HL-60 (cell line): ENCODE results near the gene CCDC134.

Experiments
- GABPA ChIP-seq: IDR thresholded peaks from 2 replicates; pipeline ENCODE4 v1.6.1; 2012; ENCODE audit warnings: low read depth
- POLR2AphosphoS5 ChIP-seq: IDR thresholded peaks from 2 replicates; pipeline ENCODE4 v1.6.1; 2012; ENCODE audit warnings: low read depth
- TF ChIP-seq, protein P1 (sequence below): IDR thresholded peaks from one replicate; pipeline ENCODE4 v1.5.1; 2011; ENCODE audit warnings: low read length, control low read depth, inconsistent platforms; ENCODE audit not compliant: insufficient read depth
- TF ChIP-seq, protein P2 (sequence below): IDR thresholded peaks from 2 replicates; pipeline ENCODE4 v1.6.1; 2012; ENCODE audit warnings: low read depth; ENCODE audit not compliant: insufficient replicate concordance

DNA sequence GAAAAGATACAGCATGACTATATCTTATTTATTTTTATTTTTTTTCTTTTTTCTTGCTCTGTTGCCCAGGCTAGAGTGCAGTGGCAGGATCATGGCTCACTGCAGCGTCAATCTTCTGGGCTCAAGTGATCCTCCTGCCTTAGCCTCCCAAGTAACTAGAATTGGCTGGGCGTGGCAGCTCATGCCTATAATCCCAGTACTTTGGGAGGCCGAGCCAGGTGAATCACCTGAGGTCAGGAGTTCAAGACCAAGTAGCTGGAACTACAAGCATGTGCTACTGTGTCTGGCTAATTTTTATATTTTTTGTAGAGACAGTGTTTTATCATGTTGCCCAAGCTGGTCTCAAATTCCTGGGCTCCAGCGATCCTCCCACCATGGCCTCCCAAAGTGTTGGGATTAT, 28.3 kb upstream of the CCDC134 start:
- TF ChIP-seq, protein P1, sequence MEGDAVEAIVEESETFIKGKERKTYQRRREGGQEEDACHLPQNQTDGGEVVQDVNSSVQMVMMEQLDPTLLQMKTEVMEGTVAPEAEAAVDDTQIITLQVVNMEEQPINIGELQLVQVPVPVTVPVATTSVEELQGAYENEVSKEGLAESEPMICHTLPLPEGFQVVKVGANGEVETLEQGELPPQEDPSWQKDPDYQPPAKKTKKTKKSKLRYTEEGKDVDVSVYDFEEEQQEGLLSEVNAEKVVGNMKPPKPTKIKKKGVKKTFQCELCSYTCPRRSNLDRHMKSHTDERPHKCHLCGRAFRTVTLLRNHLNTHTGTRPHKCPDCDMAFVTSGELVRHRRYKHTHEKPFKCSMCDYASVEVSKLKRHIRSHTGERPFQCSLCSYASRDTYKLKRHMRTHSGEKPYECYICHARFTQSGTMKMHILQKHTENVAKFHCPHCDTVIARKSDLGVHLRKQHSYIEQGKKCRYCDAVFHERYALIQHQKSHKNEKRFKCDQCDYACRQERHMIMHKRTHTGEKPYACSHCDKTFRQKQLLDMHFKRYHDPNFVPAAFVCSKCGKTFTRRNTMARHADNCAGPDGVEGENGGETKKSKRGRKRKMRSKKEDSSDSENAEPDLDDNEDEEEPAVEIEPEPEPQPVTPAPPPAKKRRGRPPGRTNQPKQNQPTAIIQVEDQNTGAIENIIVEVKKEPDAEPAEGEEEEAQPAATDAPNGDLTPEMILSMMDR: no peak
- TF ChIP-seq, protein P2, sequence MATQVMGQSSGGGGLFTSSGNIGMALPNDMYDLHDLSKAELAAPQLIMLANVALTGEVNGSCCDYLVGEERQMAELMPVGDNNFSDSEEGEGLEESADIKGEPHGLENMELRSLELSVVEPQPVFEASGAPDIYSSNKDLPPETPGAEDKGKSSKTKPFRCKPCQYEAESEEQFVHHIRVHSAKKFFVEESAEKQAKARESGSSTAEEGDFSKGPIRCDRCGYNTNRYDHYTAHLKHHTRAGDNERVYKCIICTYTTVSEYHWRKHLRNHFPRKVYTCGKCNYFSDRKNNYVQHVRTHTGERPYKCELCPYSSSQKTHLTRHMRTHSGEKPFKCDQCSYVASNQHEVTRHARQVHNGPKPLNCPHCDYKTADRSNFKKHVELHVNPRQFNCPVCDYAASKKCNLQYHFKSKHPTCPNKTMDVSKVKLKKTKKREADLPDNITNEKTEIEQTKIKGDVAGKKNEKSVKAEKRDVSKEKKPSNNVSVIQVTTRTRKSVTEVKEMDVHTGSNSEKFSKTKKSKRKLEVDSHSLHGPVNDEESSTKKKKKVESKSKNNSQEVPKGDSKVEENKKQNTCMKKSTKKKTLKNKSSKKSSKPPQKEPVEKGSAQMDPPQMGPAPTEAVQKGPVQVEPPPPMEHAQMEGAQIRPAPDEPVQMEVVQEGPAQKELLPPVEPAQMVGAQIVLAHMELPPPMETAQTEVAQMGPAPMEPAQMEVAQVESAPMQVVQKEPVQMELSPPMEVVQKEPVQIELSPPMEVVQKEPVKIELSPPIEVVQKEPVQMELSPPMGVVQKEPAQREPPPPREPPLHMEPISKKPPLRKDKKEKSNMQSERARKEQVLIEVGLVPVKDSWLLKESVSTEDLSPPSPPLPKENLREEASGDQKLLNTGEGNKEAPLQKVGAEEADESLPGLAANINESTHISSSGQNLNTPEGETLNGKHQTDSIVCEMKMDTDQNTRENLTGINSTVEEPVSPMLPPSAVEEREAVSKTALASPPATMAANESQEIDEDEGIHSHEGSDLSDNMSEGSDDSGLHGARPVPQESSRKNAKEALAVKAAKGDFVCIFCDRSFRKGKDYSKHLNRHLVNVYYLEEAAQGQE: no peak
- TF ChIP-seq POLR2AphosphoS5 (no peak), GABPA (no peak)
